RWPE2 (cell line): ENCODE data around the gene PLCL2.

ENCODE experiments used
- ATAC-seq: fragments of 200-7000 bp; cut with Tn5 transposase; 3 replicates; pipeline ENCODE4 v1.9.1; 2021; ENCODE audit warnings: low read depth
- DNase-seq: peaks from one replicate; pipeline ENCODE4 v3.0.0-alpha.2; 2020; ENCODE audit warnings: low spot score
- H3K27ac ChIP-seq: fragments of 450-650 bp; 2 replicates; pipeline ENCODE4 v1.5.1; 2017; ENCODE audit warnings: mild to moderate bottlenecking; ENCODE audit not compliant: poor library complexity, severe bottlenecking
- H3K27me3 ChIP-seq: fragments of 250-450 bp; sonication (Bioruptor Pico); 2 replicates; pipeline ENCODE4 v1.5.1; 2021; ENCODE audit warnings: mild to moderate bottlenecking, moderate library complexity; ENCODE audit not compliant: insufficient read depth, poor library complexity, severe bottlenecking
- H3K36me3 ChIP-seq: fragments of 250-450 bp; sonication (Bioruptor Pico); 2 replicates; pipeline ENCODE4 v1.5.1; 2020; ENCODE audit warnings: low read depth, mild to moderate bottlenecking, moderate library complexity
- H3K4me1 ChIP-seq: fragments of 250-450 bp; sonication (Bioruptor Pico); 2 replicates; pipeline ENCODE4 v1.5.1; 2021; ENCODE audit warnings: mild to moderate bottlenecking, moderate library complexity; ENCODE audit not compliant: insufficient read depth, poor library complexity, severe bottlenecking
- H3K4me3 ChIP-seq: fragments of 250-450 bp; sonication (Bioruptor Pico); 2 replicates; pipeline ENCODE4 v1.5.1; 2021; ENCODE audit warnings: mild to moderate bottlenecking, moderate library complexity; ENCODE audit not compliant: severe bottlenecking
- H3K9me3 ChIP-seq: fragments of 250-450 bp; sonication (Bioruptor Pico); 2 replicates; pipeline ENCODE4 v1.5.1; 2021; ENCODE audit warnings: mild to moderate bottlenecking, moderate library complexity; ENCODE audit not compliant: severe bottlenecking
- CTCF ChIP-seq: fragments of 450-650 bp; IDR thresholded peaks from one replicate; pipeline ENCODE4 v1.5.1; 2017; ENCODE audit warnings: mild to moderate bottlenecking, moderate library complexity; ENCODE audit not compliant: poor library complexity, severe bottlenecking

The PLCL2 gene

GRCh38 chr3:17081520-17081919 is 196.8 kb downstream of the PLCL2 start:
- H3K36me3 ChIP-seq, result no peaks in the 10 kb centered on the region
- DNase-seq (no peak), ATAC-seq (no peak)
- no peaks in the 10 kb centered on the region for H3K9me3 ChIP-seq
- no peak for TF ChIP-seq CTCF
- H3K27me3 ChIP-seq, result no peaks in the 10 kb centered on the region
- no peaks in the 10 kb centered on the region for H3K4me1 ChIP-seq
- H3K4me3 ChIP-seq, result no peak overlapping the region
- no peak overlapping the region for H3K27ac ChIP-seq

- no peaks in the 10 kb centered on the region for H3K4me1 ChIP-seq
- ATAC-seq (no peak), DNase-seq (no peak)
- H3K9me3 ChIP-seq, result no peaks in the 10 kb centered on the region
- TF ChIP-seq CTCF, result no peak
- H3K27me3 ChIP-seq, result no peaks in the 10 kb centered on the region
- no peak overlapping the region for H3K4me3 ChIP-seq
- no peaks in the 10 kb centered on the region for H3K36me3 ChIP-seq
- H3K27ac ChIP-seq, result no peak overlapping the region
These were observed 202.8 kb downstream of the PLCL2 start for GRCh38 chr3:17087509-17087908.

GRCh38 chr3:17088017-17088416 is 203.3 kb downstream of the PLCL2 start:
- Histone ChIP-seq H3K36me3 (no peaks in the 10 kb centered on the region), H3K9me3 (no peaks in the 10 kb centered on the region), H3K4me1 (no peaks in the 10 kb centered on the region), H3K27me3 (no peaks in the 10 kb centered on the region), H3K27ac (no peak overlapping the region), H3K4me3 (no peak overlapping the region)
- DNase-seq (no peak), ATAC-seq (no peak)
- TF ChIP-seq CTCF, result no peak

GRCh38 chr3:17088602-17089313 is 204.0 kb downstream of the PLCL2 start:
- no peaks in the 10 kb centered on the region for H3K36me3 ChIP-seq
- no peaks in the 10 kb centered on the region for H3K27me3 ChIP-seq
- no peaks in the 10 kb centered on the region for H3K4me1 ChIP-seq
- no peak for ATAC-seq
- TF ChIP-seq CTCF, result no peak
- DNase-seq, result no peak
- no peak overlapping the region for H3K4me3 ChIP-seq
- no peak overlapping the region for H3K27ac ChIP-seq
- H3K9me3 ChIP-seq, result no peaks in the 10 kb centered on the region

- no peak for TF ChIP-seq CTCF
- Histone ChIP-seq H3K27ac (no peak overlapping the region), H3K27me3 (no peaks in the 10 kb centered on the region), H3K9me3 (no peaks in the 10 kb centered on the region), H3K4me3 (no peak overlapping the region), H3K4me1 (no peaks in the 10 kb centered on the region), H3K36me3 (no peaks in the 10 kb centered on the region)
- DNase-seq, result no peak
- ATAC-seq, result no peak
These were observed 204.6 kb downstream of the PLCL2 start for GRCh38 chr3:17089314-17089700.
